Gastroesophageal sphincter (tissue), 3 donors: ENCODE results near the gene FOXN3.

Experiments used
- POLR2AphosphoS5 ChIP-seq: sonication (generic); formaldehyde crosslinking; IDR thresholded peaks from one replicate; pipeline ENCODE4 v1.6.1; 2017; ENCODE audit warnings: antibody characterized with exemption
- TF ChIP-seq, protein P1 (sequence below), 4 experiments: fragments of 200-600 bp in 2 of 4; fragments of 450-650 bp in 2 of 4; sonication (generic) in 1 of 4; IDR thresholded peaks; one replicate each; pipeline ENCODE4 v1.5.1; 2017 to 2019; ENCODE audit warnings: antibody characterized with exemption in 4 of 4, mild to moderate bottlenecking in 2 of 4, moderate library complexity in 2 of 4

DNA sequence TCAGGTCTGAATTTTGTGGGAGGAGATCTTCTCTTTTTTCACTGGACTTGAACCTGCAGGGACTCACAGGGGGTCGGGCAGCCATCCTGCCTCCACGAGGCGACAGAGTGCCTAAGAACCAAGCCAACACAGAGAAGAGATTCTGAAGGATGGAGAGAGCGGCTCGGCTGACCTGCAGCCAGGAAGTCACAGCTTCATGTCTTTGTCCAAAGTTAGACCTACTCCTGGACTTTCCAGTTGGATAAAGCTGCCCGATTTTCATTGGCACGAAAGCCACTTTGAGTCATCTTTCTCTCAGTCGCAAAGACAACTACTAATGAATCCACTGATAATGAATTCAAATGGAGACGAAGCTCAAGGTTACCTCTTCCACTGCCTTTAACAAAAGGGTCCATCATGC is 106.8 kb downstream of the FOXN3 start:
- TF ChIP-seq, protein P1, sequence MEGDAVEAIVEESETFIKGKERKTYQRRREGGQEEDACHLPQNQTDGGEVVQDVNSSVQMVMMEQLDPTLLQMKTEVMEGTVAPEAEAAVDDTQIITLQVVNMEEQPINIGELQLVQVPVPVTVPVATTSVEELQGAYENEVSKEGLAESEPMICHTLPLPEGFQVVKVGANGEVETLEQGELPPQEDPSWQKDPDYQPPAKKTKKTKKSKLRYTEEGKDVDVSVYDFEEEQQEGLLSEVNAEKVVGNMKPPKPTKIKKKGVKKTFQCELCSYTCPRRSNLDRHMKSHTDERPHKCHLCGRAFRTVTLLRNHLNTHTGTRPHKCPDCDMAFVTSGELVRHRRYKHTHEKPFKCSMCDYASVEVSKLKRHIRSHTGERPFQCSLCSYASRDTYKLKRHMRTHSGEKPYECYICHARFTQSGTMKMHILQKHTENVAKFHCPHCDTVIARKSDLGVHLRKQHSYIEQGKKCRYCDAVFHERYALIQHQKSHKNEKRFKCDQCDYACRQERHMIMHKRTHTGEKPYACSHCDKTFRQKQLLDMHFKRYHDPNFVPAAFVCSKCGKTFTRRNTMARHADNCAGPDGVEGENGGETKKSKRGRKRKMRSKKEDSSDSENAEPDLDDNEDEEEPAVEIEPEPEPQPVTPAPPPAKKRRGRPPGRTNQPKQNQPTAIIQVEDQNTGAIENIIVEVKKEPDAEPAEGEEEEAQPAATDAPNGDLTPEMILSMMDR (IDR thresholded peaks at IDR 0.05) = no peak
- TF ChIP-seq POLR2AphosphoS5 = no peak
